HG03025 (cell line): ENCODE measurements around the gene REEP3.
A peak's percentile ranks its signal among the peaks of the same experiment; 100 is the strongest.

Experiments
- ATAC-seq: cut with Tn5 transposase; IDR thresholded peaks from one replicate; pipeline ENCODE4 v1.9.1; 2021; ENCODE audit warnings: mild to moderate bottlenecking, moderate library complexity; ENCODE audit not compliant: unreplicated experiment, low FRiP score

REEP3 gene

DNA sequence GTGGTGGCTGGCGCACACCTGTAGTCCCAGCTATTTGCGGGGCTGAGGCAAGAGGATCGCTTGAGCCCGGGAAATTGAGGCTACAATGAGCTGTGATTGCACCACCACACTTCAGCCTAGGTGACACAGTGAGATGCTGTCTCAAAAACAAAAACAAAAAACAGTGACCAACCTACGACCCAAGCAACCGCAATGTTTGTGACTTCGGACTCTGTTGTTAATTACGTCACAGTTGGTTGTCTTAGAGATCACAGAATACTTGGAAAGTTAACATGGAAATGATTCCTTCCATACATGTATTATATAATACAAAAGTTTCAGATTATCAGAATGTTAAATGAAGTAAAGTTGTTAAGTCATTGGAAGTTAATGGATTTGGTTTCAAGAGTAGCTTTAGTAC lies 106.2 kb downstream of the REEP3 start:
- no peak for ATAC-seq

DNA sequence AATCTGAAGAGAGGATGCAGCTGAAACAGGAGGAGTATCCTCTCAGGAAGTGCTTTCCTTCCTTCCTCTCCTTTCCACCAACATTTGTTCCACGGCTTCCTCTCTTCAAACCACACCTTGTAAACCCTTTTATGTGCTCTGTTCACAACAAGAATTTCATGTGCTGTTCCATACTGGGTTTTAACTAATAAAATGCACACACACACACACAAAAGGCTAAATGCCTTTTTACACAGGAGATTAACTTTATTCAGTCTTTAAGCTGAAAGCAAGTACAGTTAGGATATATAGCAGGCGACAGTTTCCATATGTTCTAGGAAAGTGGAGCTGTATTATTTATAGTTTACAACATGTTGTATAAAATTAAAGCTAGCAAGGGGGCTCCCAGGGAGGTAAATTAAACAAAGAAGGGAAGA lies 106.7 kb downstream of the REEP3 start:
- ATAC-seq, result no peak

DNA sequence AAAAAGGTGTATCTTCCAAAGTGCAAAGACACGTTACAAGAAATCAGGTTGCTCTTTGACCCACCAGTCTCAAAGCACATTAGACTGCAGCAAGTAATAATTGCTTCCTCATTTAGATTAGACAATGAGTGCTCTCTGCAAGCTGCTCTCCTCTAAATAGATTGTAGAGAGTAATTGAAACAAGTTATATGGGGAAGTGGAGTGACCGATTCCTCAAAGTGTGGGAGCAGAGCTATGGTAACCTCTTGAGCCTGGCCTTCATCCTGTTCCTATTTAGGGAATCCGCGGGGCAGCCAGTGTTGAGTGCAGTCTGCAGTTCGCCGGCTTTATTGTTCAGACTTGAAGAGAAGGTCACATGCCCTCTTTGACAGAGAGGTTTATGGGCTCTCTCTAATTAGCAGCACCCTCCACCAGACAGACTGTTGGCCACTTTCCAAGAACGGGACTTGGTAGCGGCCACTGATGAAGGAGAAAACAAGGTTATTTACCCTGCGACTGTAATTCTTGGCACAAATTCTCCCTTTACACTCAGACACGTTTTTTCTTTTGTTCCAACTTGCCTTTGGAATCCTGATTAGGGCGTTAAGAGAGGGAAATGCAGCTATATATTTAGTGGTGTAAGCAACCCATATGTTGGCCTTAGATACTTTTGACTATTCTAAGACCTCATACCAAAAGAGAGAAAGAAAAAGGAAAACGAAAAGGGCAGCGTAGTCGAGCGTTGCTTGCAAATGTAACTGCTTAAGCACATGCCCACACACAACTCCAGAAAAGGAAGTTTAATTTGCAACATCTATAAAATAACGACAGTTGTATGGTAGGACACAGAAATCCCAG lies 107.5 kb downstream of the REEP3 start:
- ATAC-seq, result peak; percentile 32

DNA sequence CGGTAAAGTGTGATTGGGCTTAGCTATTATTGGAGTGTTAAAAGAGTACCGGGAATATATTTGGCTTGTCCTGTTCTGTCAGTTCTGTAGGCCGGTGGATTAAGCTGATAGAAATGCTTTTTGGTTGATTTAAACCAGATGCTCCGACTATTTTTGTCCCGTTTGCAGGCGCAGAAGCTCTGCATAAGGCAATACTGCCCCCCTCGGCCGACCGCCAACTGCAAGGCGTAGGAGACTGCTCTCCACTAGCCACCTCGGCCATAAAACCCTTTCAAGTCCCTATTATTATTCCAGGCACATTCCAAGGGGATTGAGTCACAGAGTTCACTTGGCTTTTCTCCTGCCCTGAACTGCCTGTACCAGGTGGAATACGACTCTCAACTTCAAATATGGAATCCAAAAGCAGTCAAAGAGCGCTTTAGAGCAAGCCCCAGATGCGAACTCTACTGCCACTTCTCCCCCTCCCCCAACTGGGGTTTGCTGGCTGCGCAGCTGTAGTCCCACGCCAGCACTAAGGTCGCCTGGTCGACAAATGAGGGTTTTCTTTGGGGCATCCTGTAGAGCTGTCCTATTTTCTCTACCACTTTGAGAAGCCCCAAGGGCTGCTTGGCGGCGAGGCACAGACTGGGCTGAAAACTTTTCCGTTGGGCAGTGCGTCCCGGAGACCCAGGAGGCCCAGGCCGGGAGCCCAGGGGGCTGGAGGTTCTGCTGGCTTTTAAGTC lies 108.3 kb downstream of the REEP3 start:
- ATAC-seq, result peak; percentile 43

DNA sequence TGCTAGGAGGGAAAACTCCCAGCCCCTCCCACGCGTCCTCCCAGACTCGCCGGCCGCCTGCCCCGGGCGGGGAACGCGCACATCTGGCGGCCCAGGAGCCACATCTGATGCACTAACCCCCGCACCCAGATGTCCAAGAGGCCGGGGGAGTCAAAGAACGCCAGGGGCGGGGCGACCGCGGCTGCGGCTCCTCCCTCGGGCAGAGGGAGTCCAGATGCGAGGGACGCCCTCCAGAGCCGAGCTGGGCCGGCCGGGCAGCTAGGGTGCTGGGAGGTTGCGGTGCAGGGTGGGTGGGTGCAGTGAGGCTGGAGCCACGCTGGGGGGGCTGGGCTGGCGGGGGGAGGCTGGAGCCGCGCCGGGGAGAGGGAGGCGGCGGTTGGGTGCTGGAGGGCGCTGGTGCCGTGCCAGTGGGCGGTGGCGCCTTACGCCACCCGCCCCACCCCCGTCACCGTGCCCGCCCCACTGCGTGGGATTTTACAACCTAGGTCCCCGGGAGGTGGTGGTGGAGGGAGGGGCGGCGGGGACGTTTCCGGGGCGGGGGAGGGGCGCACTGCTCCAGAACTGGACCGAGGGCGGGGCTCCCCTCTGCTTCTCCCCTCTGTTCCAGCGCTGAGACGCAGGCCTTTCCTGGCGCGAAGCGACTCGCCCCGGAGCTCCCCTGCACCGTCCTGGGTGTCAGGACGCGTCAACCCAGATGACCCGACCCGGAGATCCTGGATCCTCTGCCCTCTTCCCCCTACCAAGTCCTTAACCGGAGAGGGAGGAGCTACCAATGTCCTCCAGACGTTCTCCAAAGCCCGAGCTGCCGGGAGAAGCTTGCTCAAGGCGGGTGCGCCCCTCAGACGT lies 109.1 kb downstream of the REEP3 start:
- ATAC-seq, result peak; percentile 63

DNA sequence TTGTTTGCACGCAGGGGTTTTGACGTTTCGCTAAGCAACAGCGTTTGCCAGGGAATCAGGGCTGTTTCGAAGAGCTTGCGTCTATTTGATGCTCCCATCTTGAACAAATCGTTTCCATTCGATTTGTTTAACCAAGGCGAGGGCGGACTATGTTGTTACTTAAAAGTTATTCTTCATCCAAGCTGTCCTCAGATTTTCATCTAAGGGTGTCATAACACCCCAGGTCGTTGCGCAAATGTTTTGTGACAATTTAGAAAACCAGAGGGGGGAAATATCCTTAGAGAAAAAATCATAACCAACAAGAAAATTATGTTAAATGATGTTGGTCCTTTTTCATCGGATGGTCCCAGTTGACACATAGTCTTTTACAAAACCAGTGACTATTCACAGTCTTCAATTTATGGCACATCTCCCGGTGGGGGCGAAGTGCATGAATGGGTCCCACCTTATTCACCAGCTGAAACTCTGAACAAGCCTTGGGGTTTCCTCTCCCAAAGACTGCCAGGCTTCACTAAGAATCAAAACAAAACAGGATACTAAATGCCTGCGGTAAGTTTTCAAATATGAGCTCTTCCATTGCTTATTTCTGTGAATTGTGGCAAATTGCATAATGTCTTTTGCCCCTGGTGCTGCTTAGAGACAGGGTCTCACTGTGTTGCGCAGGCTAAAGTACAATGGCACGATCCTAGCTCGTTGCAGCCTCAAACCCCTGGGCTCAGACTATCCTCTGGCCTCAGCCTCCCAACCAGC lies 109.9 kb downstream of the REEP3 start:
- no peak for ATAC-seq

DNA sequence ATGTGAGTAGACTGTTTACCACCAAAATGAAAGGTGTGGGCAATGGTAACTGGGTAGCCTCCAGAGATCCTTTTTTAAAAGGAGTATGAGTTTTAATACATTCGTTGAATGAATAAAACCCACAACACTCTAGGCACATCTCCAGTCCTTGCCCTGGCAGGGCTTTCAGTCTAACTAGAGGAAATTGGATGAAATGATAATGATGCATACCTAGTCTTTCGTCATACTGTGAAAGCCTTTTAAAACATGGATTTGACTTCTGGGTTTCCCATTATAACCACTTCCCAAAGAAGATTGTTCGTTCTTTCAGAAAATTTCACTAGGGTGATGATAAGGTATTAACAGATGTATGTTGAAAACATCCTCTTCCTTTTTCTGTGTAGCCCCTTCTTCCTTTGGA lies 110.8 kb downstream of the REEP3 start:
- no peak for ATAC-seq

DNA sequence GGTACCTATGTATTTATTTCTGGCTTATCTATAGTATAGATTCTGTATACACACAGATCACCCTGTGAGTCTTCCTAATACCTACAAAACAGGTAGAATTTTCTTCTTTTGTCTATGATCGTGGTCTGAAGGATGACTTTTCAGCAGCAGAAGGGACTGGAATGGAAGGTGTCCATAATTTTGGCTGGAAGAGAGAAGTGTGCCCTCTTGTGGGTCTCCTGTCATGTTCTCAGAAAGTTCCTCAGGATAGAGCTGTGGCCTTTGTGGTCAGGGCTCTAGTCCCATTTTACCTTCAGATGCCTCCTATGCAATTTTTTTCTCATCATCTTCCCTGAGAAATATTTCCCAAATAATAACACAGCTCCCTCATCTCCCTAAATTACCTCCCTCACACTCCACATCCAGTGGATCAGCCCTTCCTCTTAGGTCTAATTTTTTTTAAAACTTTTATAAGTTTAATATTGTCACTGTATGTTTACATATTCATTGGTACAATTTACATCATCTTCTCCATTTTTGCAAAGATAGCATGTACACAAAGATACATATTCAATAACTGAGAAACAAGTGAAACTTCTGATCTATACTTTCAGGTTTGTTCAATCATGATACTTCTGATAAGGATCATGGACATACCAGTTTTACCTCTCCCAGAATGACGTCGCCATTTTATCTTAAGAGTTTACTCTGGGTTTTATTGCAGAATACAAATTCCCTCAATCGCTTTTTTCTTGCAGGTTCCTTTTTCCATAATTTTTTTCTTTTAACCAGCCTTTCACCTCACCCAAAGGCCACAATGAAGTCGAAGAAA lies 112.7 kb downstream of the REEP3 start:
- no peak for ATAC-seq

DNA sequence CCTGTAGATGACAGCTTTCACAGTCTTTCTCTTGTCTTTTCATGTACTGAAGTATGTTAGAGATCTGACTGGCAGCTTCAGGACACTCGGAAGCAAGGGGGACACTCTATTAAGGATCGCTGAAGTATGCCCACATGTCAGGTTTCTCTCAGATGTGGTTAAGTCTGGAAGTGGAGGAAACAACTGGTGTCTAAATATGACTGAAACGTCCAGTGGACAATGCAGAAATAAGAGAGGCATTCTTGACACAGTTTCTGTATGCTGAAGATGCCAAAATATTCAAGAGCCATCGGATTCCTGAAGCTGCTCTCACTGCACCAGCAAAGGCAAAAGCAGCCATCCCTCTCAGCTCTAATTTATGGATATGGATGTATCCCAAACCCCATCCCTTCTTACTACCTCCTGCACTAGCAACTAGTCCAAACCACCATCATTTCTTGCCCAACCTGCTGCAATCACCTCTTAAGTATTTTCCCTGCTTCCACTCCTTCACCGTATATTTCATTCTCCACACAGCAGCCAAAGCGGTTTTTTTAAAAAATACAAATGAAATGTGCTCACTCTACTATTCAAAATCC lies 113.4 kb downstream of the REEP3 start:
- no peak for ATAC-seq

DNA sequence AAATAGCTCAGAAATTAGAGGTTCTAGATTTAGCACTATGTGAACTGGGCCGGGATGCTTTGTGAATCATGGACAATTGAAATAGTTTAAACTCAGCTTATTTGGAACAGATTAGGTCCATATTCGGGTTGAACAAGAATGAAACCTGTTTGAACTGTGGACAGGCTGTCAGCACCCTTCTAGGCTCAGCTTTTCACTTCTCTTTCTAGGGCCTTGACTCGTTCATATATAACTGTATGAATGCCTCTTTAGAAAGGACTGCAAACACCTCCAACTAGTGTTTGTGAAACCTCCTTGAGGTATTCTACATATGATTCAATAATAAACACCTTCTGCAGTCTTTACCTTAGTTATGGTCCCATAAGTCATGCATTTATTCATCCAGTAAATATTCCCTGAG lies 115.6 kb downstream of the REEP3 start:
- ATAC-seq, result peak; percentile 61

DNA sequence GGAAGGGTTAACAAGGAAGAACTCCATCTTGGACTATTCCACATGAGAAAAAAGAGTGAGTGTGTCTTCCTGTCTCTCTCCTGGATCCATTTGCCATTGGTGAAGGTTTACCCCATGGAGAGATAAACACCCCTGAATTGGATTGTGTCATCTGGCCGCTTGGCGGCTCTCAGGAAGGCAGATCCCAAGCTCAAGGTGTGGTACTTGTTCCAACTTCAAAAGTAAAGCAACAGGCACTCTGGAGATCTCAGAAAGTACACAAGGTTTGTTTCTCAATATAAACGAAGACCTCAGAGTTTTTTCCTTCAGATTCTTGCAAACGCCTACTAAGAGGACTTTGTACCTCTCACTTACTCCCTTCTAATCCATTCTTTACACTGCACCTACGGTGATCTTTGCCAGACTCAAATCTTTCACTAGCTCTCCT lies 116.7 kb downstream of the REEP3 start:
- no peak for ATAC-seq

DNA sequence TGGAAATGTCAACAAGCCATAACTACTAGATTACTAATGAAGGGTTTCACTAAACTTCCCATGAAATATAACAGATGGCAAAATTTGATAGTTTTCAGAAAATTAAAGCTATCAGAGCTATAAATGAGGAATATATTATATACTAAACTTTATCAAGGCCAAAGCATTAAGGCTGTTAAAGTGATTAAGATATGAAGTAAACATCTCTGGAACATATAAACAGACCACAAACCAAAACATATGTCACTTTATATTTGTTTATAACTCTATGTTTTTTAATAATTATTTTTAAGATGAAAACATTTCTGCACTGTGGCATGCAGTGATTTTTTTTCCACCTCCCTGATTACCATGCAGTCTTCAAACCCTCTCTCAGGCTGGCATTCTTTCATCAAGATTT lies 120.2 kb downstream of the REEP3 start:
- no peak for ATAC-seq

DNA sequence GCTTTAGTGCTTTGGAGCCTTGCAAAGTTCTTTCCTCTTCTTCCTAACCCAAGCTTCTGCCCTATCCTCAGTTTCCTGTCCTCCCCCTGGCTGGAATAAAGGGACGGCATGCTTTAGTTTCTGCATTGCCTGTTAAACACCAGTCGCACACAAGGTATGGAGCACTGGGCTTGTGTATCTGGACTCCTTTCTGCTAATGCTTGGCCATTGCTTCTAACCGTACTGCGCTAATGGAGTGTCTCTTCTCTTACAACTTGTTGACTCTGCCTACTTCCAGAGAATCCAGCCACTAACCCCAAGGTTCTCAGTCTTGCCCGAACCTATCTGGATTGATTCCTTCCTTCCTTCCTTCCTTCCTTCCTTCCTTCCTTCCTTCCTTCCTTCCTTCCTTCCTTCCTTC lies 120.6 kb downstream of the REEP3 start:
- no peak for ATAC-seq

DNA sequence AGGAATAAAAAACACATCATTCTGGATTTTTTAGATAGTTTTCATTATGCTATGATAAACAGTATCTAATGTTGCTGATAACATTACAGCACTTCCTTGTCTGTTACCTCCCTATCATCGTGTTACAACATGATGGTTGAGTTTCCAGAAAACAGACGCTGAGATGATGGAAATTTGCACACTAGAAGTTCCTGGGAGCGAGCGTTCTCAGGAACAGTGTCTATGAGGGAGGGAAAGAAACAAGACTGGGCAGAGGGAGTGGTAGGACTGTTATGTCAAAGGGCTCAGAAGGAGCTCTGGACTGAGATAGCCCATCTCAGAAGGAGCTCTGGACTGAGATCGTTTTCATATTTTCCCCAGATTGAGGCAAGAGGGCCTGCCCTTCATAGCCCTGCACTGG lies 121.6 kb downstream of the REEP3 start:
- no peak for ATAC-seq

DNA sequence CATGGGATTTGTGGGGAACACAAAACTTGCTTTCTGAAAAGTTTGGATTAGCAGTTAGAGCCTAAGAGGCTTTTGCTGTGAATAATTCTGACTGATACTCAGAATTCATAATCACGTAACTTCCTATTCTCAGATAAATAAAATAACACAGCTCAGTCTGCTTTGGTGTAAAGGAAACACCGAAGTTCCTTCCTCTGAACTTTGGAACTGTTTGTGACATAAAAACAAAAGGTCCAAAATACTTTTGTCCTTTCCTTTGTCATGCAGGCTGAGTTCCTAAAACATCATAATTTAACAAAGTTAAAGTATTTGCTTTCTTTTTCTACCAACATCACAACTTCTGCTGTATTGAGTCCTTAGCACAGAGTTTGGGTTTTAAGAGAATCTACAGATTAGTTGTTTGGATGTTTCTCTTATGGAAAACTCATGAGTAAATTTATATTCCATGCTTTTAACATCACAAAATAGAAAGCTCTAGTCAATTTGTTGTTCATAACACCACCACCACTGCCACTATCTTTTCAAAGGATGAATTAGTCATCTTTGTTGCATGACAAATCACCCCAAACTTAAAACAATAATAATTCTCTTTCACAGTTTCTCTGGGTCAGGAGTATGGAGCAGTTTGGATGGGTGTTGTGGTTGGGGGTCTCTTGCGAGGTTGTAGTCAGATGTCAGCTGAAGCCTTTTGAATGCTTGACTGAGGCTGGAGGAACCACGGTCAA lies 123.4 kb downstream of the REEP3 start:
- no peak for ATAC-seq

DNA sequence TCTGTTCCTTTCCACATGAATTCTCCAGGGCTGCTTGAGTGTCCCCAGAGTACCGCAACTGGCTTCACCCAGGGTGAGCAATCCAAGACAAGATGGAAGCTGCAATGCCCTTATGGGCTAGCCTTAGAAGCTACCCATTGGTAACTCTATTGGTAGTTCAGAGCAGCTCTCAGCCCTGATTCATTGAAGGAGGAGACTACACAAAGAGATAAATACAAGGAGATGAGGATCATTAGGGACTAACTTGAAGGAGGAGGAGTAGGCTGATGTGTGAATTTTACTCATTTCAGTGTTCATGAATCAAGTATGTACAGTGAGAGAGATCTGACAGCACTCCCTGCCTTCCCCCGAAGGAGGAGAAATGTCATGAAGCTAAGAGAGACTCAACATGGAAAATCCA lies 124.0 kb downstream of the REEP3 start:
- no peak for ATAC-seq

DNA sequence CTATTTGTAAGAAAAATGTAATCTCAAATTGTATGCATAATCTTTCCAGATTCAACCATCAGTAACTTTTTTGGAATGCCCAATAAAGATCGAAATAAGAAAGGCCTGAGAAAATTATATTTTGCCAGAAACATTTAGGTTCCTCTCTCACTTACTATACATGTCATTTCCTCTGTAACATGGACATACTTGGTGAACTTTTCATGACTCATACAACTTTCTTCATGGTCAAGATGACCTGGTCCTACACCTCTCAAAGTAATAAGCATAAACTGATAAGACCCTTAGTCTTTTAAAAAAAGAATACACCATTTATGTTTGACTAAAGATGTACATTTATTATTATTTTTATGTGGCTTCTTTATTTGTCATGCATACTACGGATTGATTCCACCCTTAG lies 125.3 kb downstream of the REEP3 start:
- no peak for ATAC-seq

DNA sequence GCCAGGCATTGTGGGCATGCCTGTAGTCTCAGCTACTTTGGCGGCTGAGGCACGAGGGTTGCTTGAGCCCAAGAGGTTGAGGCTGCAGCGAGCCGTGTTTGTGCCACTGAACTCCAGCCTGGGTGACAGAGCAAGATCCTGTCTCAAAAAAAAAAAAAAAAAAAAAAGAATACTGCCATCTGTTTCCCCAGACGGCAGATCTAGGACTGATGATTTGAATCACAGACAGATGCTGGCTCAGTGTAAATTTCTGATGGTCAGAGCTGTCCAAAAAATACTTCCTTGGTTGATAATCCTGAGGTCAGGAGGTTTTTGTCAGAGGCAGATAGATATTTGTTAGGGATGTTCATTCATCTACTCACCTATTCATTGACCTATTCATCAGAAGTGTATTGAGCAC lies 130.7 kb downstream of the REEP3 start:
- ATAC-seq, result no peak

DNA sequence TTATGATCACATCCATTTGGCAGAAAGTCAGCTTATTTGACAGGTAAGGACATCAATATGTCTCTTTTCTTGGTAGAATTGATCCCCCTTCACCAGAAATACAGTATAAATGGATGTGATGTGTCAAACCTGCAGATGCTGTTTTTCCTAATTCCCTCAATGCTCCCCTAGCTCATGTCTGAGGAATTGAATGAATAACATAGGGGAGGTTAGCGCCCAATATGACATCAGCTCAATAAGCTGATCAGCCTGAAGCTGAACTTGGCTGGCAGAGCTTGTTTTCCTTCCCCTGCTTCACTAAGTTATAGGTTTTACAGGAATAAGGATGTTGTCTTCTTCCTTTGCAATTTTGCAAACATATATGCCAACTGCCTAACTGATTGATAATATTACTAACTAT lies 132.5 kb downstream of the REEP3 start:
- no peak for ATAC-seq
